ENCODE data around the gene CDR2L. TPM values are rescaled to one million over a fixed set of nuclear protein-coding genes. Genes with fewer than 3 reads are reported as not detected.

The CDR2L gene
- total RNA-seq, 4 donors from 2014 or later = 1.3 to 3.6 (median 2.6) TPM

GRCh38 chr17:74943808-74944522, 43.5 kb upstream of the CDR2L start:
- DNase-seq (no peak), ATAC-seq (no peak)
- Histone ChIP-seq H3K27me3 (peaks cover 0 to 20% (median 16%) of the 10 kb centered on the region in 3 donors), H3K27ac (no peak overlapping the region), H3K36me3 (no peaks in the 10 kb centered on the region), H3K4me1 (no peaks in the 10 kb centered on the region), H3K9me3 (no peaks in the 10 kb centered on the region), H3K4me3 (no peak overlapping the region)
- TF ChIP-seq POLR2A (IDR thresholded peaks at IDR 0.05) (no peak), CTCF (IDR thresholded peaks at IDR 0.05 in 4 of 5, conservative IDR thresholded peaks at IDR 0.05 in 1 of 5) (no peak)
- in situ Hi-C loops (cut with MboI; ENCODE audit: low sequenced_read_pairs in 4 of 4) (no loop called here), intact Hi-C loops (cut with DNase I; ENCODE audit: low total_unique reads) (no loop called here)

- Histone ChIP-seq H3K4me3 (no peak overlapping the region), H3K27ac (no peak overlapping the region), H3K27me3 (peaks cover 0 to 20% (median 16%) of the 10 kb centered on the region in 3 donors), H3K9me3 (no peaks in the 10 kb centered on the region), H3K4me1 (no peaks in the 10 kb centered on the region), H3K36me3 (no peaks in the 10 kb centered on the region)
- no peak for TF ChIP-seq CTCF (IDR thresholded peaks at IDR 0.05 in 4 of 5, conservative IDR thresholded peaks at IDR 0.05 in 1 of 5)
- TF ChIP-seq POLR2A (IDR thresholded peaks at IDR 0.05) = no peak
- in situ Hi-C loops (cut with MboI; ENCODE audit: low sequenced_read_pairs in 4 of 4) (no loop called here), intact Hi-C loops (cut with DNase I; ENCODE audit: low total_unique reads) (no loop called here)
- no peak for DNase-seq
- ATAC-seq = no peak
Measured at GRCh38 chr17:74945543-74945942, 41.9 kb upstream of the CDR2L start.

GRCh38 chr17:74946641-74947040, 40.8 kb upstream of the CDR2L start:
- Histone ChIP-seq H3K27ac (no peak overlapping the region), H3K9me3 (no peaks in the 10 kb centered on the region), H3K27me3 (peaks cover 0 to 20% (median 16%) of the 10 kb centered on the region in 3 donors), H3K4me1 (no peaks in the 10 kb centered on the region), H3K36me3 (no peaks in the 10 kb centered on the region), H3K4me3 (no peak overlapping the region)
- ATAC-seq (no peak), DNase-seq (no peak)
- no peak for TF ChIP-seq CTCF (IDR thresholded peaks at IDR 0.05 in 4 of 5, conservative IDR thresholded peaks at IDR 0.05 in 1 of 5)
- no peak for TF ChIP-seq POLR2A (IDR thresholded peaks at IDR 0.05)
- in situ Hi-C loops (cut with MboI; ENCODE audit: low sequenced_read_pairs in 4 of 4) (no loop called here), intact Hi-C loops (cut with DNase I; ENCODE audit: low total_unique reads) (no loop called here)

GRCh38 chr17:74947041-74947754, 40.2 kb upstream of the CDR2L start:
- intact Hi-C loops (cut with DNase I; ENCODE audit: low total_unique reads) (no loop called here), in situ Hi-C loops (cut with MboI; ENCODE audit: low sequenced_read_pairs in 4 of 4) (no loop called here)
- ATAC-seq (no peak), DNase-seq (no peak)
- TF ChIP-seq CTCF (IDR thresholded peaks at IDR 0.05 in 4 of 5, conservative IDR thresholded peaks at IDR 0.05 in 1 of 5) = no peak
- TF ChIP-seq POLR2A (IDR thresholded peaks at IDR 0.05) = no peak
- H3K4me1 ChIP-seq = no peaks in the 10 kb centered on the region
- no peak overlapping the region for H3K27ac ChIP-seq
- H3K4me3 ChIP-seq = no peak overlapping the region
- no peaks in the 10 kb centered on the region for H3K36me3 ChIP-seq
- H3K27me3 ChIP-seq = peaks cover 4 to 16% (median 16%) of the 10 kb centered on the region in 3 donors
- no peaks in the 10 kb centered on the region for H3K9me3 ChIP-seq

Data from gastrocnemius medialis (tissue), 4 donors.